HAP-1 (cell line): ENCODE measurements around the gene MFAP3L.

Experiments
- DNase-seq, 2 experiments: peaks; one replicate each; pipeline ENCODE4 v3.0.0-alpha.2; 2016 to 2020; ENCODE audit warnings: low spot score in 2 of 2
- H3K27me3 ChIP-seq: fragments of 250-450 bp; sonication (Bioruptor Pico); 2 replicates; pipeline ENCODE4 v1.5.1; 2020; ENCODE audit warnings: low read depth, mild to moderate bottlenecking, moderate library complexity
- H3K36me3 ChIP-seq: fragments of 250-450 bp; sonication (Bioruptor Pico); replicated peaks from 2 replicates; pipeline ENCODE4 v1.5.1; 2020; ENCODE audit warnings: mild to moderate bottlenecking
- H3K4me1 ChIP-seq: fragments of 250-450 bp; sonication (Bioruptor Pico); 2 replicates; pipeline ENCODE4 v1.5.1; 2020; ENCODE audit warnings: mild to moderate bottlenecking
- H3K4me3 ChIP-seq: fragments of 250-450 bp; sonication (Bioruptor Pico); 2 replicates; pipeline ENCODE4 v1.5.1; 2020; ENCODE audit warnings: mild to moderate bottlenecking, moderate library complexity
- H3K9me3 ChIP-seq: fragments of 250-450 bp; sonication (Bioruptor Pico); 2 replicates; pipeline ENCODE4 v1.5.1; 2020; ENCODE audit warnings: mild to moderate bottlenecking, moderate library complexity
- in situ Hi-C: fragments of 300-500 bp; cut with MboI; formaldehyde crosslinking; loops from 3 replicates; pipeline ENCODE4 v1.14.3; 2020; ENCODE audit warnings: low sequenced_read_pairs, inconsistent platforms, mixed read lengths

The MFAP3L gene

GRCh38 chr4:169996379-169997240, 29.6 kb downstream of the MFAP3L start:
- Histone ChIP-seq H3K36me3 (no peaks in the 10 kb centered on the region), H3K9me3 (no peaks in the 10 kb centered on the region), H3K27me3 (no peaks in the 10 kb centered on the region), H3K4me3 (no peak overlapping the region), H3K4me1 (no peaks in the 10 kb centered on the region)
- DNase-seq, result no peak
- in situ Hi-C loops, result no loop called here

- DNase-seq, result no peak
- H3K4me1 ChIP-seq, result no peaks in the 10 kb centered on the region
- in situ Hi-C loops, result no loop called here
These were observed 32.7 kb downstream of the MFAP3L start for GRCh38 chr4:169993531-169993930.

GRCh38 chr4:169988252-169988651, 37.9 kb downstream of the MFAP3L start:
- no peaks in the 10 kb centered on the region for H3K9me3 ChIP-seq
- in situ Hi-C loops, result no loop called here
- DNase-seq, result no peak
- H3K4me1 ChIP-seq, result no peaks in the 10 kb centered on the region
- no peaks in the 10 kb centered on the region for H3K36me3 ChIP-seq
- no peaks in the 10 kb centered on the region for H3K27me3 ChIP-seq
- no peak overlapping the region for H3K4me3 ChIP-seq

More at GRCh38 chr4:169993531-169993930, 32.7 kb downstream of the MFAP3L start:
- Histone ChIP-seq H3K36me3 (no peaks in the 10 kb centered on the region), H3K27me3 (no peaks in the 10 kb centered on the region), H3K9me3 (no peaks in the 10 kb centered on the region), H3K4me3 (no peak overlapping the region)

GRCh38 chr4:169987327-169988228, 38.6 kb downstream of the MFAP3L start:
- Histone ChIP-seq H3K4me3 (no peak overlapping the region), H3K4me1 (no peaks in the 10 kb centered on the region), H3K9me3 (no peaks in the 10 kb centered on the region), H3K27me3 (no peaks in the 10 kb centered on the region), H3K36me3 (no peaks in the 10 kb centered on the region)
- no peak for DNase-seq
- in situ Hi-C loops, result no loop called here

GRCh38 chr4:169986369-169986768, 39.8 kb downstream of the MFAP3L start:
- in situ Hi-C loops, result no loop called here
- H3K36me3 ChIP-seq, result no peaks in the 10 kb centered on the region
- no peak for DNase-seq

GRCh38 chr4:169985881-169986280, 40.3 kb downstream of the MFAP3L start:
- Histone ChIP-seq H3K9me3 (no peaks in the 10 kb centered on the region), H3K27me3 (no peaks in the 10 kb centered on the region), H3K36me3 (no peaks in the 10 kb centered on the region), H3K4me3 (no peak overlapping the region), H3K4me1 (no peaks in the 10 kb centered on the region)
- in situ Hi-C loops, result no loop called here
- DNase-seq, result no peak

More at GRCh38 chr4:169986369-169986768, 39.8 kb downstream of the MFAP3L start:
- no peaks in the 10 kb centered on the region for H3K27me3 ChIP-seq
- H3K4me3 ChIP-seq, result no peak overlapping the region
- H3K9me3 ChIP-seq, result no peaks in the 10 kb centered on the region
- no peaks in the 10 kb centered on the region for H3K4me1 ChIP-seq

GRCh38 chr4:169984745-169985144, 41.5 kb downstream of the MFAP3L start:
- Histone ChIP-seq H3K4me1 (no peaks in the 10 kb centered on the region), H3K9me3 (no peaks in the 10 kb centered on the region), H3K4me3 (no peak overlapping the region), H3K36me3 (no peaks in the 10 kb centered on the region), H3K27me3 (no peaks in the 10 kb centered on the region)
- in situ Hi-C loops, result no loop called here
- DNase-seq, result no peak

- DNase-seq, result no peak
- H3K36me3 ChIP-seq, result no peaks in the 10 kb centered on the region
- in situ Hi-C loops, result no loop called here
- no peaks in the 10 kb centered on the region for H3K9me3 ChIP-seq
- H3K4me3 ChIP-seq, result no peak overlapping the region
- H3K4me1 ChIP-seq, result no peaks in the 10 kb centered on the region
- H3K27me3 ChIP-seq, result no peaks in the 10 kb centered on the region
These were observed 42.0 kb downstream of the MFAP3L start for GRCh38 chr4:169984173-169984572.

GRCh38 chr4:169976951-169977350, 49.2 kb downstream of the MFAP3L start:
- H3K9me3 ChIP-seq, result no peaks in the 10 kb centered on the region
- H3K36me3 ChIP-seq, result no peaks in the 10 kb centered on the region
- no peak for DNase-seq
- H3K27me3 ChIP-seq, result no peaks in the 10 kb centered on the region; the same call in 1 of the 2 replicates
- H3K4me1 ChIP-seq, result no peaks in the 10 kb centered on the region
- no peak overlapping the region for H3K4me3 ChIP-seq
- in situ Hi-C loops, result no loop called here

- no peaks in the 10 kb centered on the region for H3K9me3 ChIP-seq
- DNase-seq, result peak; percentile 6 to 50
- H3K4me1 ChIP-seq, result no peaks in the 10 kb centered on the region
- no peaks in the 10 kb centered on the region for H3K36me3 ChIP-seq
- H3K4me3 ChIP-seq, result no peak overlapping the region
- in situ Hi-C loops, result no loop called here
- no peaks in the 10 kb centered on the region; the same call in 1 of the 2 replicates for H3K27me3 ChIP-seq
These were observed 50.1 kb downstream of the MFAP3L start for GRCh38 chr4:169975838-169976796.

- Histone ChIP-seq H3K4me1 (no peaks in the 10 kb centered on the region), H3K9me3 (no peaks in the 10 kb centered on the region), H3K27me3 (no peaks in the 10 kb centered on the region; the same call in 1 of the 2 replicates), H3K36me3 (no peaks in the 10 kb centered on the region), H3K4me3 (no peak overlapping the region)
- in situ Hi-C loops, result no loop called here
- no peak for DNase-seq
These were observed 50.9 kb downstream of the MFAP3L start for GRCh38 chr4:169975131-169975837.

- no peaks in the 10 kb centered on the region for H3K4me1 ChIP-seq
- no peak overlapping the region for H3K4me3 ChIP-seq
- no peak for DNase-seq
- no peaks in the 10 kb centered on the region for H3K36me3 ChIP-seq
- in situ Hi-C loops, result no loop called here
- H3K9me3 ChIP-seq, result no peaks in the 10 kb centered on the region
- no peaks in the 10 kb centered on the region; the same call in 1 of the 2 replicates for H3K27me3 ChIP-seq
These were observed 54.7 kb downstream of the MFAP3L start for GRCh38 chr4:169971456-169972015.
